Endothelial cell of umbilical vein (primary cell): ENCODE measurements around the gene PSMB9.

Experiments used
- EZH2 ChIP-seq: IDR thresholded peaks from 2 replicates; pipeline ENCODE4 v1.6.1; 2012; ENCODE audit warnings: borderline replicate concordance, low read depth, mild to moderate bottlenecking, moderate library complexity, low read length, inconsistent platforms; ENCODE audit not compliant: severe bottlenecking
- TF ChIP-seq, protein P1 (sequence below), 2 donors: IDR thresholded peaks; 1 replicate in 1 of 2; 2 replicates in 1 of 2; pipeline ENCODE4 v1.5.1; 2011; ENCODE audit warnings: low read length in 2 of 2, mild to moderate bottlenecking in 2 of 2, moderate library complexity in 2 of 2, control low read depth in 1 of 2, inconsistent platforms in 1 of 2, low read depth in 1 of 2; ENCODE audit not compliant: insufficient read depth in 1 of 2; ENCODE audit errors: extremely low read depth in 1 of 2

DNA sequence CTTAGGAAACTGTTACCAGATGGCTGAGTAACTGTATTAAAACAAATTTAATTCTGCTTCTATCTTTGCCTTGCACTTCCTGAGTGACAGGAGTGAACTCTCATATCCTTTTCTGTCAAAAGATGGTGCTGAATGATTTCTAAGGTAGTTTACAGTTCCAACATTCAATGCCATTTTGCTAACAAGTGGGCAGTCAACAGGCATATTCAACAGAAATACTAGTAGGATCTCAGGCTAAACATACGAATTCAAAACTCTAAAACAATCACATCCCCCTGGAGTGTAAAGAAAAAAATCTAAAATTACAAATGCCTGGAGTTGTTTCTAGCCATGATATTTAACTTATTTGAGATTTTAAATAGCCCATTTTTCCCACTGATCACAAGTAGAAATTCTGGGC lies 6.7 kb downstream of the PSMB9 start:
- TF ChIP-seq, protein P1, sequence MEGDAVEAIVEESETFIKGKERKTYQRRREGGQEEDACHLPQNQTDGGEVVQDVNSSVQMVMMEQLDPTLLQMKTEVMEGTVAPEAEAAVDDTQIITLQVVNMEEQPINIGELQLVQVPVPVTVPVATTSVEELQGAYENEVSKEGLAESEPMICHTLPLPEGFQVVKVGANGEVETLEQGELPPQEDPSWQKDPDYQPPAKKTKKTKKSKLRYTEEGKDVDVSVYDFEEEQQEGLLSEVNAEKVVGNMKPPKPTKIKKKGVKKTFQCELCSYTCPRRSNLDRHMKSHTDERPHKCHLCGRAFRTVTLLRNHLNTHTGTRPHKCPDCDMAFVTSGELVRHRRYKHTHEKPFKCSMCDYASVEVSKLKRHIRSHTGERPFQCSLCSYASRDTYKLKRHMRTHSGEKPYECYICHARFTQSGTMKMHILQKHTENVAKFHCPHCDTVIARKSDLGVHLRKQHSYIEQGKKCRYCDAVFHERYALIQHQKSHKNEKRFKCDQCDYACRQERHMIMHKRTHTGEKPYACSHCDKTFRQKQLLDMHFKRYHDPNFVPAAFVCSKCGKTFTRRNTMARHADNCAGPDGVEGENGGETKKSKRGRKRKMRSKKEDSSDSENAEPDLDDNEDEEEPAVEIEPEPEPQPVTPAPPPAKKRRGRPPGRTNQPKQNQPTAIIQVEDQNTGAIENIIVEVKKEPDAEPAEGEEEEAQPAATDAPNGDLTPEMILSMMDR (IDR thresholded peaks at IDR 0.05; ENCODE audit: extremely low read depth in 1 of 2, insufficient read depth in 1 of 2, low read depth in 1 of 2, low read length in 2 of 2): no peak
- no peak for TF ChIP-seq EZH2
